Measurements from ENCODE around the gene ATXN1. TPM values are rescaled to one million over a fixed set of nuclear protein-coding genes. Genes with fewer than 3 reads are reported as not detected.

Gene ATXN1
- total and polyA plus RNA-seq, 2 of the 13 experiments (the other 11 are each of a cell fraction or from before 2014, with no cell fraction given), result 20.7 to 39.5 TPM

GRCh38 chr6:16539086-16539931, 222.0 kb downstream of the ATXN1 start (continued):
- peak; percentile 84 for TF ChIP-seq HNF1B (CRISPR knock-in tag; IDR thresholded peaks at IDR 0.05)
- TF ChIP-seq ZNF142 (CRISPR knock-in tag; IDR thresholded peaks at IDR 0.05), result peak; percentile 68; the same call in 1 of the 2 replicates
- no peak for TF ChIP-seq CREB3 (CRISPR knock-in tag; IDR thresholded peaks at IDR 0.05)
- TF ChIP-seq ZNF850 (CRISPR knock-in tag; conservative IDR thresholded peaks at IDR 0.05), result no peak
- TF ChIP-seq ZNF878 (CRISPR knock-in tag; IDR thresholded peaks at IDR 0.05), result 0 out of 2 replicates have a peak, but pooled peaks have one; percentile 28
- TF ChIP-seq ZNF441 (CRISPR knock-in tag; IDR thresholded peaks at IDR 0.05; ENCODE audit: borderline replicate concordance), result no peak
- no peak for TF ChIP-seq ZNF549 (CRISPR knock-in tag; IDR thresholded peaks at IDR 0.05)
- TF ChIP-seq JUN (CRISPR knock-in tag; IDR thresholded peaks at IDR 0.05), result peak; percentile 98
- no peak for TF ChIP-seq AHR (CRISPR knock-in tag; IDR thresholded peaks at IDR 0.05)
- peak; percentile 84 for TF ChIP-seq SMAD3 (CRISPR knock-in tag; IDR thresholded peaks at IDR 0.05)
- TF ChIP-seq ZNF615 (CRISPR knock-in tag; IDR thresholded peaks at IDR 0.05; ENCODE audit: borderline replicate concordance), result no peak
- 0 out of 2 replicates have a peak, but pooled peaks have one; percentile 47 for TF ChIP-seq ZNF280D (CRISPR knock-in tag; IDR thresholded peaks at IDR 0.05)
- no peak for TF ChIP-seq ZNF138 (CRISPR knock-in tag; IDR thresholded peaks at IDR 0.05; ENCODE audit: low read depth)
- no peak for TF ChIP-seq SYNCRIP (IDR thresholded peaks at IDR 0.05; ENCODE audit: insufficient read depth, low read depth, low read length)
- TF ChIP-seq ZNF280B (CRISPR knock-in tag; IDR thresholded peaks at IDR 0.05; ENCODE audit: borderline replicate concordance), result no peak
